ENCODE measurements around the gene TRAPPC3.

GRCh38 chr1:36178471-36179219 is 29.4 kb upstream of the TRAPPC3 start:
- TF ChIP-seq CTCF (IDR thresholded peaks at IDR 0.05) (no peak), POLR2A (IDR thresholded peaks at IDR 0.05) (no peak)

Data from vagina (tissue), 2 donors.